GM10248 (cell line): ENCODE measurements around the gene TMEM141.

Experiments
- CTCF ChIA-PET: fragments of 300-600 bp; sonication (Branson Sonifier 250); formaldehyde crosslinking; extraction: SDS; loops from one replicate; lab custom pipeline; 2021; ENCODE audit warnings: antibody characterized with exemption; lab: Yijun Ruan, JAX
- POLR2A ChIA-PET: fragments of 350-650 bp; sonication (Branson Sonifier 250); formaldehyde crosslinking; extraction: SDS; loops from one replicate; lab custom pipeline; 2020; ENCODE audit warnings: antibody characterized with exemption; lab: Yijun Ruan, JAX
- DNase-seq: peaks from one replicate; pipeline ENCODE4 v3.0.0; 2012; ENCODE audit errors: extremely low spot score
- TF ChIP-seq, protein P1 (sequence below): IDR thresholded peaks from 2 replicates; pipeline ENCODE4 v1.5.1; 2012; ENCODE audit warnings: mild to moderate bottlenecking, low read depth; ENCODE audit errors: extremely low read depth, missing control alignments, control extremely low read depth

TMEM141 gene

DNA sequence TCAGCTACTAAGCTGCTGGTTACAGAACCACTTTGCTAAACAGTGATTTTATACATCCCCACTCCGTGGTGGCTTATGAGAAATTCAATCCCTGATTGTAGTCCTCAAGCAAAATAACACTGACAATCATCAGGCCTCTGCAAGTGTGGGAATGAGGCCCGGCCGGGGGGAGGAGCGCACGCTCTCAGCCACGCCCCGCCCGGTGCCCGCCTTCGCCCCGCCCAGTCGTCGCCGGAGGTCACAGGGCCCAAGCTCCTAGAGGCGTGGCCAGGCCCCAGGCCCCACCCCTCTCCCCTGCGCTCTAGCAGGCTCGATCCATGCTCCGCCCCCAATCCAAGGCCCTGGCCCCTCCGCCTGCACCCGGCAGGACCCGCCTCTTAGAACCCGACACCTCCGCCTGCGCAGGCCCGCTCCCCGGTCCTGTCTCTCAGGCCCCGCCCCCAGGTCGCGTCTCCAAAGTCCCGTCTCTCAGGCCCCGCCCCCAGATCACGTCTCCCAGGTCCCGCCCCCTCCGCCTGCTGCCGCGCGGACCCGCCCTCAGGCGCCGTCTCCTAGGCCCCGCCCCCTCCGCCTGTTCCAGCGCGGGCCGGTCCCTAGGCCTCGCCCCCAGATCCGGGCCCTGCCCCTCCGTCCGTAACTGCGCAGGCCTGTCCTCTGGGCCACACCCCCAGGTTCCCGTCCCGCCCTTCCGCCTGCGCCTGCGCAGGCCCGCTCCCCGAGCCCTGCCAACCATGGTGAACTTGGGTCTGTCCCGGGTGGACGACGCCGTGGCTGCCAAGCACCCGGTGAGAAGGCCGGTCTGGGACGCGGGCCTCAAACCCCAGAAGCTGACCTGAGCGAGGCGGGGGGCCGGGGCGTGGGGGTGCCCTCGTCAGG is at the start of gene TMEM141:
TSS of gene TMEM141 (plus strand) at position 705 of the 876 bp plus-strand sequence. CDS start at position 732, 27 bp downstream.
- POLR2A ChIA-PET: interaction anchor here (0.6 to 1.0 kb wide), 2 partner anchors 57 to 64 kb away, joined by 3 to 5 read pairs; no protein-coding TSS in a partner anchor
- peak; percentile 99 for DNase-seq
- CTCF ChIA-PET: interaction anchor here (0.5 to 1.8 kb wide), 13 partner anchors 9 to 437 kb away, joined by 3 to 10 read pairs (median 3); partner anchors contain the start of genes AJM1, NPDC1 and RNF224
- TF ChIP-seq, protein P1, sequence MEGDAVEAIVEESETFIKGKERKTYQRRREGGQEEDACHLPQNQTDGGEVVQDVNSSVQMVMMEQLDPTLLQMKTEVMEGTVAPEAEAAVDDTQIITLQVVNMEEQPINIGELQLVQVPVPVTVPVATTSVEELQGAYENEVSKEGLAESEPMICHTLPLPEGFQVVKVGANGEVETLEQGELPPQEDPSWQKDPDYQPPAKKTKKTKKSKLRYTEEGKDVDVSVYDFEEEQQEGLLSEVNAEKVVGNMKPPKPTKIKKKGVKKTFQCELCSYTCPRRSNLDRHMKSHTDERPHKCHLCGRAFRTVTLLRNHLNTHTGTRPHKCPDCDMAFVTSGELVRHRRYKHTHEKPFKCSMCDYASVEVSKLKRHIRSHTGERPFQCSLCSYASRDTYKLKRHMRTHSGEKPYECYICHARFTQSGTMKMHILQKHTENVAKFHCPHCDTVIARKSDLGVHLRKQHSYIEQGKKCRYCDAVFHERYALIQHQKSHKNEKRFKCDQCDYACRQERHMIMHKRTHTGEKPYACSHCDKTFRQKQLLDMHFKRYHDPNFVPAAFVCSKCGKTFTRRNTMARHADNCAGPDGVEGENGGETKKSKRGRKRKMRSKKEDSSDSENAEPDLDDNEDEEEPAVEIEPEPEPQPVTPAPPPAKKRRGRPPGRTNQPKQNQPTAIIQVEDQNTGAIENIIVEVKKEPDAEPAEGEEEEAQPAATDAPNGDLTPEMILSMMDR: peak; percentile 1

- DNase-seq: peak; percentile 88
- CTCF ChIA-PET: interaction anchor here (0.7 to 3.4 kb wide), 10 partner anchors 9 to 495 kb away, joined by 3 to 27 read pairs (median 3); partner anchors contain the start of gene LCN8
- TF ChIP-seq, protein P1: no peak
- POLR2A ChIA-PET: interaction anchor here (1.4 to 1.5 kb wide), 2 partner anchors 12 to 14 kb away, joined by 6 to 18 read pairs; no protein-coding TSS in a partner anchor
Observed at GRCh38 chr9:136741883-136742571, 49.1 kb upstream of the TMEM141 start.

DNA sequence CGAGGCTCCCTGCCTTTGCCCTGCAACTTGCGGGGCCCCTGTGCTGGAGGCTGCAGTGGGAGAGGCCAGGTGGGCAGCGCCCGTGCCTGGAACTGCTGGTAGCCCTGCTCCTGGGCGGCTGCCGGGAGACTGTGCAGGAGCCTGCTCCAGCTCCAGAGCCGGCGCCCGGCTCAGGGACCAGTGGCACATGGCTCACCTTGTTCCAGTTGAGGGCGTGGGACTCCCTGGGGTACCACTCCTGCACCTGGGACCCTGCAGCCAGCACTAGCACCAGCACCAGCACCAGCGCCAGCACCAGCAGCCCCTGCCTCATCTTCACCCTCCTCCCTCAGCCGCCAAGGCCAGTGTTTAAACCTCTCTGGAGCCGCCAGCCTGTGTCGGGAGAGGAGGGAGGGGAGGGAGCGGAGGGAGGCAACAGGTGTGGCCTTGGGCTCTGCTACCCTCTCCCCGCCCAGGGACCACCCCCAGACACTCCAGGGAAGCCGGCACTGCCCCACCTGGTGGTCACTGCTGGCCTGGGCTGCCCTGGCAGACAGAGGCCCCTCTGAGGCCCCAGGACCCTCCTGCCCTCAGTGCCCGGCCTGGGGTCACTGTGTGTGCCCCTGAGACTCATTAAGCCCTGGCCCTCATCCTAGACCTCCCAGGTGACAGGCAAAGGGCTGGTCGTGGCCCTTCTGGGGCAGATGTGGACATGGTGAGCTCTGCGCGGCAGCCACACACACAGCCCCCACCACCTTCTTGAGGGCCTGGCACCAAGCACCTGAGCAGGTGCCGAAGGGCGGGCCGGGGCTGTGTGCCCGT is 48.4 kb upstream of the TMEM141 start, which contains the start of gene LCN10:
TSS of gene LCN10 (minus strand) at position 350 of the 801 bp plus-strand sequence. CDS start at position 313, 37 bp downstream.
- no peak for DNase-seq
- CTCF ChIA-PET: interaction anchor here (1.0 to 3.4 kb wide), 4 partner anchors 11 to 326 kb away, joined by 3 to 27 read pairs (median 14); partner anchors contain the start of gene LCN8
- TF ChIP-seq, protein P1: no peak

DNA sequence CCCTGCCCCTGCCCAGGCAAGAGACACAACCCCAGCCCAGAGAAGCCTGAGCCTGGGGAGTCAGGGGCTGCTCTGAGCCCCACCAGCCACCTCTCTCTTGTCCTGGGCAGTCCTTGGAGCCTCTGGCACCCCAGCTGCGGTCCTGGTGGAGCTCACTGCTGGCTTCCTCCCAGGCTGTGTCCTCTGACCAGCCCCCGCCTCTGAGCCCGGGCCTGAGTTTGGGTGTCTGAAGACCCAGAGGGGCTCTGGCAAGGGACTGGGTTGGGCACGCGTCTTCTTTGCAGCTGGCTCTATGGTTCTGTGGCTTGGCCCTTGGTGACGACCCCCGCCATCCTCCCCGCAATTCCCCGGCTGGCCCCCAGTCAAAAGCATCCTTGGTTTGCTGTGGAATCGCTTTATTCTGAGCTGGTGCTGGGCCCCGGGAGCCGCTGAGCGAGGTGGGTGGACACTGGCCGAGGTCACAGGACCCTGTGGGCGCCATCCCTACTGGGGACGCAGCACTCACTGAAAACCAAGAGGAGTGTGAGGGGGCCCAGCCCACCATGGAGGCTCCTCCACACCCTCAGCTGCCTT is 47.4 kb upstream of the TMEM141 start:
- ChIA-PET CTCF (interaction anchor here (1.0 to 3.4 kb wide), 3 partner anchors 10 to 325 kb away, joined by 3 to 24 read pairs (median 3); partner anchors contain the start of gene LCN8), POLR2A (interaction anchor here (0.5 kb wide), 1 partner anchor 127 kb away, joined by 4 read pairs; no protein-coding TSS in a partner anchor)
- no peak for DNase-seq
- TF ChIP-seq, protein P1: no peak

More for the DNA sequence above, 48.4 kb upstream of the TMEM141 start, which contains the start of gene LCN10:
- POLR2A ChIA-PET: interaction anchor here (0.5 to 1.5 kb wide), 2 partner anchors 13 to 126 kb away, joined by 4 to 6 read pairs; no protein-coding TSS in a partner anchor

- no peak for DNase-seq
- ChIA-PET POLR2A (interaction anchor here (1.1 kb wide), 1 partner anchor 16 kb away, joined by 7 read pairs; no protein-coding TSS in a partner anchor), CTCF (interaction anchor here (0.7 to 1.3 kb wide), 3 partner anchors 15 to 19 kb away, joined by 3 read pairs; partner anchors contain the start of gene LCN15)
- TF ChIP-seq, protein P1: no peak
Observed at GRCh38 chr9:136744773-136745172, 46.4 kb upstream of the TMEM141 start.
